ENCODE data around the gene HNRNPH2.
A peak's percentile ranks its signal among the peaks of the same experiment; 100 is the strongest.

HNRNPH2 gene

DNA sequence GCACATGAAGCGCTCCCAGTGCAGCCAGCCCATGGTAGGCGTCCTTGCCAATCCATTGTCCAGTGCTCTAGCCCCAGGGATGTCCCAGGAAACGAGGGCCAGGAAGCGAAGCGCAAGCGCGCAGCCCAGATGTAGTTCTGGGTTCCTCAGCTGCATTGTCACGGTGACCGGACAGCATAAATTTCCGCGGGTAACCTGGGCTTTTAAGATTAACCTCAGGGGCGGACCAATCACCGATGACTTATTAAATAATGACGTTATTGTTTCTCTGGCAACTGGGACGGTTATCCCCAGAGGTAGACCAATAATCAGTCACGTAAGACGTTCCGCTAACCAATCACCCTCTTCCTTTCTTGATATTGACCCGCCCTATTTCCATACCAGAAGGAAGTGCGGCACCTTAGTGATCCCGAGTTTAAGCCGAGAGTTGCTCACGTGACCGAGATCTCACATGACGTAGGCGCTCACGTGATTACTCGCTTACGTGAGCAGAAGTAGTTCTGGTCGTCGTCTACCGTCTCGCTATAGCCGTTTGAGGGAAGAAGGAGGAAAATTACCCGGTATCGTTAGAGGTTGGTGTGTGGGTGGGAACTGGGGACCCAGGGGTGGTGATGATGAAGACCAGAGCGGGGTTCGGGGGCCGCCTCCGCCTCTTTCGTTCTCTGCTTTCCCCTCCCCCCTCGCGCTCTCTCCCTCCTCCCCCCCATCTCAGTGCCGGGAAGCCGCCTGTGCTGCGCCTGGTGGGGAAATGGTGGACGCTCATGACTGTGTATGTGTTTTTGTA lies at the start of gene HNRNPH2, which contains the start of gene GLA:
Gene HNRNPH2 (plus strand): TSS at position 475 of the 784 bp plus-strand sequence. CDS start 3,767 bp downstream, outside the sequence.
Gene GLA (minus strand): TSS at position 178 of the 784 bp plus-strand sequence. CDS start 22 bp downstream, at position 156.
- DNase-seq, result peak; percentile 97 to 99

- no peak for DNase-seq
Observed at GRCh38 chrX:101359966-101360365, 48.1 kb upstream of the HNRNPH2 start.

DNA sequence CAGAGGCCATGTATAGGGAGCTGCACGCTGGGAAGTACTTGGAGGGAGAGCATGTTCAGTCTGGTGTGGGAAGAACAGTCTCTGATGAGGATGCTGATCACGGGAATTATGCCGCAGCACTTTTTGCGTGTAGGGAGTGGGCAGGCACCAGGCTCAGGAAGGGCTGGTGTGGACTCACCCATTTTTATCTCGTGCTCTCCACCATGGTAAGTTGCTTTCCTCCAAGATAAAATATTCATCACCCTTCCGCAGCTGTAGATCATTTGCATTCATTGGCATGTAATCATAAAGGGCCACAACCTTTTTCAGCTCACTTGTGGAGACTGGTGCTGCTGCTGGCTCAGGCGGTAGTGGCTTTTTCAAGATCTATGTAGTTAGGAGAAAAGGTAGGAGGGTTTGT lies 47.6 kb upstream of the HNRNPH2 start:
- peak; percentile 24 to 51 for DNase-seq

DNA sequence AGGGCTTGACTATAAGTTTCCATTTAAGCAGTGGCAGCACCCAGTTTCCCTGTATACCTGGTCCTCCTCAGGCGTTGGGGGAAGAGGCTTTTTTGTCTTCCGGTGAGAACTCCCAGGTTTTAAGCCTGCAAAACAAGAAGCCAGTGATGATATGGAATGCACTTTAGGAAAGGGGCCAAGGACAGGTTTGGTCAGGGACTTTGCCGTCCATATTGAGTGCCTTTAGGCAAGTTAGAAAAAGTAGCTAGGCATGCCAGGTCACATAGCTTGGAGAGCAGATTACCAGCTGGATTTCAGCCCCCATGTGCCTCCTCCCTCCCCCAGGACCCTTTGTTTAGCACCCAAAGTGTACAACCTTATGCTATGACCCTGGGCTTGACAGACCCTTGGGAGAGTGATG lies 45.9 kb upstream of the HNRNPH2 start:
- no peak for DNase-seq

DNA sequence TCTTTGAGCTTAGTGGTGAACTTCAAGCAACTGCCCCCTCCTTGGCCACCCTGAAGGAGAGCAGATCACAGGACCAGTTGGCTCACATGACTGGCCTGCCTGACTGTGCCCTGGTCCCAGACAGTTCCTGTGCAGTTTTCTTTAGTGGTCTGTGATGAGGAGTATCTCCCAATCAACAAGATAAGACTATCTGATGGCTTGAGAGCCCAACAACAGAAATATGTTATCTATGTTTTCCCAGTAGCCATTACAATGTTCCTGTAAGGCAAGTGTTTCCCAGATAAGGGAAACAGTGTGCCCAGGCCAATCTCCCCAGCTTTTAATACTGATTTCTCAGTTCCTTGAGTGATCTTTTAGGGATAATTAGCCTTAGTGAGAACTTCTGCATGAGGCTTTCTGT lies 45.3 kb upstream of the HNRNPH2 start:
- no peak for DNase-seq

GRCh38 chrX:101365301-101365795 lies 42.7 kb upstream of the HNRNPH2 start:
- no peak for DNase-seq

DNA sequence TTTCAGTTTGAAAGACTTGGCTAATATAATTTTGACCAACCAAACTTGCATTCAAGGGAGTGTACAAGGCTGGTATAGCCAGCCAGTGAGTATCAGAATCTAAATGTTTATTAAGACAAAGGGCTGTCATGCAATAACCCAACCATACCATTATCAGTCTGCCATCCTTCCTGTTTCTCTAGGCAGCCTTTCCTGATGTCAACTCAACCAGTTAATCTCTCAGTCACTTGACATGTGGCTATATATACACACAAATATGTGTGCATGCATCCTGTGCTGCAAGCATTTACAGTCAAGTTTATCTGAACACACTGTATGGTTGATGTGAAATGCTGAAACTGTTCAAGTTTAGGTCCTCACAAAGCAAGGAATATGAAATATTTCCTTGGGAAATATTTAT lies 39.2 kb upstream of the HNRNPH2 start:
- DNase-seq, result no peak

GRCh38 chrX:101369687-101370086 lies 38.3 kb upstream of the HNRNPH2 start:
- DNase-seq, result no peak

- no peak for DNase-seq
Observed at GRCh38 chrX:101370888-101371504, 37.0 kb upstream of the HNRNPH2 start.

DNA sequence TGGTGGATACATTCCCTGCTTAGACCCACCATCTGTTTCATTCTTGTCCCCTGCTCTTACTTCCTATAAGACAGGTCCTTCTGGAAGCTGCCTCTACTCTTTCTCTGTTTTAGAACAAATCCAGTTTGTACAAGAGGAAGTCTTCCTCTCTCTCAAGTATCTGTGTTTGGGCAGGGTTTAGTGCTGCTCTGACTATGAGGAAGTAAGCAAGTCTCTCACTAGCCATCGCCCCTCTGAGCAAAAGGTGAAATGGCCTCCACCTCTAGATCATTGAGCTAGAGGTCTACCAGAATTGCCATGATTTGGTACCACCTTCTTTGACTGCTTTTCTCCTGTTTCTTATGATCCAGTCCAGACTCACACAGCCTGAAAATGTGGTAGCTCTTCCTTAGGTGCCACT lies 30.5 kb upstream of the HNRNPH2 start:
- DNase-seq, result no peak

DNA sequence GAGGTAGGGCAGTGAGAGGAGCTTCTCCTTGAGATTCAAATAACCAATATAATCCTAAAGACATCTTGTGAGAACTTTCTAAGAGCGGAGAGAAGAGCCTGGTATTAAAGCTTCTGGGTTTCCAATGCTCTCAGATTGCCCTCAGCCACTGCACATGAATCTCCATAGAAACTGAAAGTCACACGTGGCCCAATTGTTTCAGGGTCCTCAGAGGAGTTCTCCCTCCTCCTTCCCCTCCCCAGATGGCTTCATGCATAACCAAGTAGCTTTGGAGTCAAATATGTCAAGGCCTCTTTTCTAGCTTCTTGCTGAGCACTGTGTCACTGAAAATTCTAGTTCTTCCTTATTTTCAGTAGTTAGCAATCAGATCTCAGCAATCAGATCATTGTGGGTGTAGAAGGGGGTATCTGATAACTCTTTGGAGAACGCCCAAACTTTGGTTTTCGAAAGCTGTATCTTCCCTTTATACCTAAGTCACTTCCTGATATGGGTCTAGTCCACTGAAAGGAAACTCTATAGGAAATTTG lies 24.3 kb upstream of the HNRNPH2 start:
- DNase-seq, result peak; percentile 12 to 17

- DNase-seq, result no peak
Observed at GRCh38 chrX:101385026-101385684, 22.9 kb upstream of the HNRNPH2 start.

DNA sequence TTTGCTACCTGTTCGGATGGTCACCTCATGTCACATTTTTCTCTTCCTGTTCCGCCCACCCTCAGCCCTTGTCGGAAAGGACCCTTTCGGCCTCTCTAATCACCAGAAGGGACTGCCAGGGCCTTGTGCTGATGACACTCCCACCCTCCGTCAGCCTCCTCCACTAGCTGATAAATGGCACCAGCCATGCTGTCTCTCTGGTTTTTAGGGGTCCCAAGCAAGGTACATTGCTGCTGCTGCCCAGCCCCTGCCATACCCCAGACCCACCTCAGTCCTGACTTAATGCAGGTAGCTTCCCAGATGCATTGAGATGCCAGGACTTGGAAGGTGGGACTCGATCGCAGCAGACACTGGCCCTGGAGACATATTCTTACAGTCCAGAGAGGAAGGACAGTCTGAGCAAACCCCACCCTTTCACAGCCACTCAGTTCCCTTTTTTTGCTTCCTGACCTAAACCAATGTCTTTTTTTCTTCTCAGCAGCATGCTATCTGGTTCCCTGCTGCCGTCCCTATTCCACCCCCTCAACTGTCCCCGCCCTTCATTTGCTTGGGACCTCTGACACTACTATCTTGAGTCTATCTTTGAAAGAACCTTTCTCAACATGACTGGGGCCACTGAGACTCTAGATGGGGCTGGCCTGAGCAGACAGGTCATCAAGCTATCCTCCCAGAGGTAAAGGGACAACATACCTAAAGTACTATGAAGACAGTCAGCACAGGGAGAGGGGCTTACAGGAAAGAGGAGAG lies 22.1 kb upstream of the HNRNPH2 start, which contains the start of gene BTK:
Gene BTK (minus strand): TSS at position 397 of the 747 bp plus-strand sequence. CDS start 10,907 bp downstream, outside the sequence.
- no peak for DNase-seq

GRCh38 chrX:101386542-101386885 lies 21.5 kb upstream of the HNRNPH2 start:
- no peak for DNase-seq

GRCh38 chrX:101388604-101389003 lies 19.4 kb upstream of the HNRNPH2 start:
- DNase-seq, result no peak

GRCh38 chrX:101390664-101391525 lies 17.1 kb upstream of the HNRNPH2 start, which contains the start of gene RPL36A:
TSS of gene RPL36A (plus strand) at chrX:101391011. CDS start at chrX:101391044, 33 bp downstream.
- peak; percentile 87 to 95 for DNase-seq

GRCh38 chrX:101391831-101392230 lies 16.2 kb upstream of the HNRNPH2 start:
- no peak for DNase-seq

DNA sequence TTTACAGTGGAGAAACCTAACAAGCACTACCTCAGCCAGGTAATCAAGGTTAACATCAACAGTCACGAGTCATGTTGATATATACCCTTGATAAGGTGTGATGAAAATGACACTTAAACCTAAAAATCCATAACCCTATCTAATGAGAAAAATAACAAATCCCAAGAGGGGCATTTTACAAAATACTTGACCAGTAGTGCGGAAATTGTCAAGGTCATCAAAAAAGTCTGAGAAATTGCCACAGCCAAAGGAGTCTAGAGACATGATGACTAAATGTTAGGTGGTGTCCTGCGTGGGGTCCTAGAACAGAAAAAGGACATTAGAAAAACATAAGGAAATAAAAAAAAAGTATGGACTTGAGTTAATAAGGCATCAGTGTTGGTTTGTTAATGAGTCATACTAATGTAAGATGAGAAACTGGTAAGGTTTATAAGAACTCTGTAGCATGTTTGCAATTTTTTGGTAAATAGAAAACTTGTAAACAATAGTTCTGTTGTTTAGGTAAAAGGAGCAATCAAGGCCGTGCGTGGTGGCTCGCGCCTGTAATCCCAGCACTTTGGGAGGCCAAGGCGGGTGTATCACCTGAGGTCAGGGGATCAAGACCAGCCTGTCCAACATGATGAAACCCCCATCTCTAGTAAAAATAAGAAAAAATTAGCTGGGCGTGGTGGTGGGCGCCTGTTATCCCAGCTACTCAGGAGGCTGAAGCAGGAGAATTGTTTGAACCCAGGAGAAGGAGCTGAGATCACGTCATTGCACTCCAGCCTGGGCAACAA lies 14.3 kb upstream of the HNRNPH2 start:
- no peak for DNase-seq

DNA sequence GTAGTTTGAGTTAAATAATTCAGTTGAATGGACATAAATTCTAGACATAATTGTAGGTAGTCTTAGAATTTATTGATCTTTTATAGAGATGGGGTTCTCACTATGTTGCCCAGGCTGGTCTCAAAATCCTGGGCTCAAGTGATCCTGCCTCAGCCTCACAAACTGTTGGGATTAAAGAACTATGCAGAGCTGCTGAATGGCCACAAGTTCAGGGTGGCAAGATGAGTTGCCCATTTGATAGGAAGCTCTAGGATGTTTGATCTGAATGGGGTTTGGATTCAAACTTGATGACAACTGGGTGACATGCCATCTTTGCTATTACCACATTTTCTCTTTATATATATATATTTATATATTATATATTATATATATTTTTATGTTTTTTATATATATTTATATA lies 13.7 kb upstream of the HNRNPH2 start:
- no peak for DNase-seq

DNA sequence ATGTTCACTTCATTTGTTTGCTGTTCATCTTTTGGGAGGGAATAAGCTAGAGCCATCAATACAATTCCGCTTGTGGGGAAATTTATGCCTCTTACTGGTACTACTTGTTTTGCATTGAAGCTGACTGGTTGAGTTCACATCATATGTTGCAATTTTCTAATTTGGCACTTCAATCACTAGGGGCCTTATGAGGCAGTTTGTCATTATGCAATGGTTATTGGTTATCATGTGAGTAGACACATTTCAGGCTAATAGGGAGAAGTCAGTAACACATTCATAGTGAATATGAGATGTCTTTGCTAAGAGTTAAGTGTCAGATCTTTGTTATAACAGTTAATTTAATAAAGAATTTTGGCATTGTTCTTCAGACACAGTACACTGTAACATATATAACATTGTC lies 12.2 kb upstream of the HNRNPH2 start:
- DNase-seq, result no peak

DNA sequence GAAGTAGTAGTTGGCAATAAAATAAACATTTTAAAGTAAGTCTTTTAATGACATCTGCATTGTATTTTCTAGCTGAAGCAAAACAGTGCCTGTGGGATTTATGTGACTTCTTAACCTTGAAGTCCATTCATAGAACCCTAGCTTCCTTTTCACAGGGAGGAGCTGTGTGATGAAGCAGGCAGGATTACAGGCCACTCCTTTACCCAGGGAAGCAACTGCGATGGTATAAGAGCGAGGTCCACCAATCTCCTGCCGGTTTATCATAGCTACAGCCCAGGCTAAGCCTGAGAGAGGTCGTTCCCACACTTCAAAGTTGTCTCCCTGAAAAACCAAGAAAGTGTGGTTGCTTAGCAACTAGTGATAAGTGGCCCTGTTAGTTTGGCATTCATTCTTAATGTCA lies 10.2 kb upstream of the HNRNPH2 start:
- DNase-seq, result no peak

Measured in NCI-H526 (cell line).